ENCODE measurements around the gene DNAL4.
"Not testable (repeated sequence)": the region's sequence is repeated elsewhere in the genome, so short reads cannot be mapped to it uniquely, and the experiment has no call there.

DNAL4 gene

DNA sequence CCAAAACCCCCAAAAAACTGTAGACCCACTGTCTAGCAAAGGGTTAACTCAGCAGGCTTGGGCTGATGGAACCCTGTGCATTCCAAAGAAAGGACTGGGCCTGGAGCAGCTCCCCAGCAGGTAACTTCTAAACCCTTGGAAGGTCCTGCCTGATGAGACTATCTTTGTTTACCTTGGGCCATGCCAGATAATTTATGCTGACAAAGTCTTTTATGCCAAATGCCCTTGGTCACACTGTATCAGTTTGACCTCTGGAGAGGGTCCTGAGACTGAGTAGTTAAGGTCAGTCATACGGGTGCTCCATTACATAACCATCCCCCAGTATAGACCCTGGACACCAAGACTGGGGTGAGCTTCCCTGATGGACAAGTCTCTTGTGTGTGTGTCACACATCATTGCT lies 21.9 kb upstream of the DNAL4 start:
- H3K4me3 Mint-ChIP-seq, result no peak overlapping the region
- DNase-seq, result no peak
- H3K27me3 Mint-ChIP-seq (ENCODE audit: low read depth, poor library complexity), result peaks cover 76% of the 10 kb centered on the region
- no peaks in the 10 kb centered on the region for H3K4me1 Mint-ChIP-seq
- H3K36me3 Mint-ChIP-seq (ENCODE audit: low read depth), result no peaks in the 10 kb centered on the region
- H3K27ac Mint-ChIP-seq, result no peak overlapping the region
- peaks cover 4% of the 10 kb centered on the region for H3K9me3 Mint-ChIP-seq
- TF ChIP-seq, protein P1, sequence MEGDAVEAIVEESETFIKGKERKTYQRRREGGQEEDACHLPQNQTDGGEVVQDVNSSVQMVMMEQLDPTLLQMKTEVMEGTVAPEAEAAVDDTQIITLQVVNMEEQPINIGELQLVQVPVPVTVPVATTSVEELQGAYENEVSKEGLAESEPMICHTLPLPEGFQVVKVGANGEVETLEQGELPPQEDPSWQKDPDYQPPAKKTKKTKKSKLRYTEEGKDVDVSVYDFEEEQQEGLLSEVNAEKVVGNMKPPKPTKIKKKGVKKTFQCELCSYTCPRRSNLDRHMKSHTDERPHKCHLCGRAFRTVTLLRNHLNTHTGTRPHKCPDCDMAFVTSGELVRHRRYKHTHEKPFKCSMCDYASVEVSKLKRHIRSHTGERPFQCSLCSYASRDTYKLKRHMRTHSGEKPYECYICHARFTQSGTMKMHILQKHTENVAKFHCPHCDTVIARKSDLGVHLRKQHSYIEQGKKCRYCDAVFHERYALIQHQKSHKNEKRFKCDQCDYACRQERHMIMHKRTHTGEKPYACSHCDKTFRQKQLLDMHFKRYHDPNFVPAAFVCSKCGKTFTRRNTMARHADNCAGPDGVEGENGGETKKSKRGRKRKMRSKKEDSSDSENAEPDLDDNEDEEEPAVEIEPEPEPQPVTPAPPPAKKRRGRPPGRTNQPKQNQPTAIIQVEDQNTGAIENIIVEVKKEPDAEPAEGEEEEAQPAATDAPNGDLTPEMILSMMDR (IDR thresholded peaks at IDR 0.05), result no peak

DNA sequence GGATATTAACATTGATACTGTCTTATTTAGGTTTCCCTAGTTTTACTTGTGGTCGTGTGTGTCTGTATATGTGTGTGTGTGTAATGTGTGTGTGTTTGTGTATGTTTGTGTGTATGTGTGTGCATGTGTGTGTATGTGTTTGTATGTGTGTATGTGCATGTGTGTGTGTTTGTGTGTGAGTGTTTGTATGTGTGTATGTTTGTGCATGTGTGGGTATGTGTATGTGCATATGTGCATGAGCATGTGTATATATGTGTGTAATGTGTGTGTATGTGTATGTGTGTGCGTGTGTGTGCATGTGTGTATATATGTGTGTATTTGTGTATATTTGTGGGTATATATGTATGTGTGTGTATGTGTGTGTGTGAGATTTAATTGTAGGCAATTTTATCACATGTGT lies 17.3 kb upstream of the DNAL4 start:
- no peak for DNase-seq
- H3K9me3 Mint-ChIP-seq, result peaks cover 28% of the 10 kb centered on the region
- no peaks in the 10 kb centered on the region for H3K36me3 Mint-ChIP-seq (ENCODE audit: low read depth)
- no peaks in the 10 kb centered on the region for H3K4me1 Mint-ChIP-seq
- H3K27ac Mint-ChIP-seq, result no peak overlapping the region
- TF ChIP-seq, protein P1 (IDR thresholded peaks at IDR 0.05), result no peak
- H3K4me3 Mint-ChIP-seq, result no peak overlapping the region
- peaks cover 43% of the 10 kb centered on the region for H3K27me3 Mint-ChIP-seq (ENCODE audit: low read depth, poor library complexity)

DNA sequence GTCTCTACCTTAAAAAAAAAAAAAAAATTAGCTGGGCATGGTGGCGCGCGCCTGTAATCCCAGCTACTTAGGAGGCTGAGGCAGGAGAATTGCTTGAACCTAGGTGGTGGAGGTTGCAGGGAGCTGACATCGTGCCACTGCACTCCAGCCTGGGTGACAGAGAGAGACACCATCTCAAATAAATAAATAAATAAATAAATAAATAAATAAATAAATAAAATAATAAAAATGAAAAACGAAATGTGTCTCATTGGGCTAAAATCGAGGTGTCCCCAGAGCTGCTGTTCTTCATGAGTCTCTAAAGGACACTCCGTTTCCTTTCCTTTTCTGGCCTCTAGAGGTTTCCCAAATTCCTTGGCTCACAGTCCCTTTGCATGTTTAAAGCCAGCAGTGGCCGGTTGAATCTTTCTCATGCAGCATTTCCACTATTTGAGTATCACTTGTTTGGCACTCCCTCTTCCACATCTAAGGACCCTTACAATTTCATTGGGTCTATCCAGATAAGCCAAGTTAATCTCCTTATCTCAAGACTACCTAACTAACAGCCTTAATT lies 11.2 kb upstream of the DNAL4 start:
- not testable (repeated sequence) for H3K4me3 Mint-ChIP-seq; H3K27ac Mint-ChIP-seq; H3K4me1 Mint-ChIP-seq; DNase-seq; H3K36me3 Mint-ChIP-seq (ENCODE audit: low read depth)
- Mint-ChIP-seq H3K27me3 (ENCODE audit: low read depth, poor library complexity) (peaks cover 51% of the 10 kb centered on the region), H3K9me3 (peaks cover 27% of the 10 kb centered on the region)

DNA sequence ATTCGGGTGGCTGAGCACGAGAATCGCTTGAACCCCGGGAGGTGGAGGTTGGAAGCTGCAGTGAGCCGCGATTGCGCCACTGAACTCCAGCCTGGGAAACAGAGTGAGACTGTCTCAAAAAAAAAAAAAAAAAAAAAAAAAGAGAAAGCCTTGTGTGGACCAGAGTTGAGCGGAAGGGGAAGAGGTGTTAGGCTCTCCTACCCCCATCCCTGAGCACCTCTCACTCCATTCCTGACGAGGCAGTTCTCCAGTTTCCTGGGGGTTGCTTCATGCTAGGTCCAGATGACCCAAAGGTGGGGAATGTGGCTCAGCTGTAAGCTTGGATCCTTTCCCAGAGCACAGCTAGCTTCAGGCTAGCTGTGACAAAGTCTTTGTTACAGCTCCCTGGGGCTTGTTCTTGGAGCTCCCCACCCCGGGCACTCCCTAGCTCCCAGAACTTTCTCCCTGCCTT lies 8.8 kb upstream of the DNAL4 start:
- Mint-ChIP-seq H3K9me3 (peaks cover 17% of the 10 kb centered on the region), H3K4me3 (no peak overlapping the region), H3K27me3 (ENCODE audit: low read depth, poor library complexity) (peaks cover 76% of the 10 kb centered on the region), H3K36me3 (ENCODE audit: low read depth) (no peaks in the 10 kb centered on the region), H3K4me1 (peaks cover 5% of the 10 kb centered on the region), H3K27ac (no peak overlapping the region)
- no peak for DNase-seq
- TF ChIP-seq, protein P1 (IDR thresholded peaks at IDR 0.05), result no peak

DNA sequence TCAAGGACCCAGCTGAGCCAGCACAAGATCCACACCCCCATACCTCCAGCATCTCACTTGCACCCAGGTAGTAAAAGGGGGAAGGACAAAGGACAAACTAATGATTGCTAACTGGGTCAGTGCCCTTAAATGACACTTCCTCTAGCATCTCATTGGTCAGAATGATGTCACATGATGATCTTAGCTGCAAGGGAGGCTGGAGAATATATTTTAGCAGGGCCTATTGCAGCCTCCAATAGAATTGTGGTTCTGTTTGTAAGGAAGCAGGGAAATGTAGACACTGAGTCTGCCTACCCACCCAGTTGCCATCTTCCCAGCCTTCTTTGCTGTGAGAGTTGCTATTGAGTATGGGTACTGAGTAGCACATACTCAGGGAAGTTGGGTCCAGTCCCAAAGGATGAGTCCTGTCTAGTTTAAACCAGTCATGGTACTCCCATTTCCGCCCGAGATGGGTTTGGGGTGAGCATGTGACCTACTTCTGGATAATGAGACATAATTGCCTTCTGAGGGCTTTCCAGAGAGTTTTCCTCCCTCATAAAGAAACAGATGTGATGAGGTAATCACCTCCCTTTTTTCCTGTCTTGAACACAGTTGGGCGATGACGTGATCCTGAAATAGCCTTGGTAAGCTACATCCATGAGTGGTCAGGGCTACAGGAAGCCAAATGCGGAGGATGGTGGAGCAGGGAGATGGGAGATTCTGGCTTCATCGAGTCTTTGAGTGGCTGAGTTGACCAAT lies 5.5 kb upstream of the DNAL4 start:
- Mint-ChIP-seq H3K4me1 (peaks cover 10% of the 10 kb centered on the region), H3K27me3 (ENCODE audit: low read depth, poor library complexity) (peaks cover 96% of the 10 kb centered on the region), H3K4me3 (no peak overlapping the region), H3K36me3 (ENCODE audit: low read depth) (no peaks in the 10 kb centered on the region), H3K9me3 (peaks cover 10% of the 10 kb centered on the region), H3K27ac (no peak overlapping the region)
- DNase-seq, result no peak
- TF ChIP-seq, protein P1 (IDR thresholded peaks at IDR 0.05), result no peak

DNA sequence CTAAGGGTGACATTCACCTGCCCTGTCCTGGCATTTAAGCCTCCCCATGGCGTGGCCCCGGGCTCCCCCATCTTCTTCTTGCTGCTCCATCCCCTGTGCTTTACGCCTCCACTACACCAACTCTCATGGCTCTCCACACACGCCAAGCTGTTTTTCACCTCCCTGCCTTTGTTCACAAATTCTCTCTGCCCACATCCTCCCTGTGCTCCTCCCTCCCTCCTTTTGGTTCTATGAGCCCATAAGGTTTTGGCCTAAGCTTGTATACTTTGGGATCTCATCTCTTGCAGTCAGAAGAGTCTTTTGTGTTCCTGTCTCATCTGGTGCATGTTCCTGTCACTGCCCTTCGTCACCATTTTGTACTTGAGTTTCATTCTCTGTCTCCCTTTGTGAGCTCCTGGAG lies 4.6 kb upstream of the DNAL4 start:
- no peaks in the 10 kb centered on the region for H3K36me3 Mint-ChIP-seq (ENCODE audit: low read depth)
- H3K9me3 Mint-ChIP-seq, result peaks cover 10% of the 10 kb centered on the region
- H3K4me3 Mint-ChIP-seq, result no peak overlapping the region
- DNase-seq, result no peak
- peaks cover 90% of the 10 kb centered on the region for H3K27me3 Mint-ChIP-seq (ENCODE audit: low read depth, poor library complexity)
- peaks cover 8% of the 10 kb centered on the region for H3K4me1 Mint-ChIP-seq
- H3K27ac Mint-ChIP-seq, result no peak overlapping the region
- TF ChIP-seq, protein P1 (IDR thresholded peaks at IDR 0.05), result no peak

All from nephron progenitor cell (in vitro differentiated cells).